T-helper 2 cell (primary cell): ENCODE data around the gene PACS2.
A peak's percentile ranks its signal among the peaks of the same experiment; 100 is the strongest.
"Not testable (repeated sequence)": the region's sequence is repeated elsewhere in the genome, so short reads cannot be mapped to it uniquely, and the experiment has no call there.

Experiments
- DNase-seq, 5 experiments: peaks; one replicate each; pipeline versions ENCODE4 v3.0.0 to v3.0.0-alpha.2; 2012 to 2022

Gene PACS2

GRCh38 chr14:105351920-105352851 is 37.6 kb downstream of the PACS2 start:
- DNase-seq = peak; percentile 53 to 85 (median 71)

GRCh38 chr14:105353136-105353535 is 38.6 kb downstream of the PACS2 start:
- DNase-seq = no peak

DNA sequence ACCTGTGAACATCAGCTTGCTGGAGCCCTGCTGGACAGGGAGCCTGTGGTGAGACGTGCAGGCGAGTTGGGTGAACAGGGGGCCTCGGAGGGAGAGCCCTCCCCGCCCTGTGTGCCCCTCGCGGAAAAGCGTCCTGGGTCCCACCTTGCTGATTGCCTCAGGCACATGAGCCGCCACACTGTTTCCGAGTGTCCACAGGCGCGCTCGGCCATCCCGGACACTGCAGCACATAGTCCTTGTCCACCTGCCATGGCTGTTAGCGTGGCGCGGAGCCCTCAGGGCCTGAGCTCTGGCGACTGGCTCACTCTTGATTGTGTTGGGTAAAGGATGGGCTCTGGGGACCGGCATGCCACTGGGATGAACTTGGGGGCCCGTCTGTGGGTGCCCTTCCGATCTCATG is 40.0 kb downstream of the PACS2 start:
- DNase-seq = no peak

DNA sequence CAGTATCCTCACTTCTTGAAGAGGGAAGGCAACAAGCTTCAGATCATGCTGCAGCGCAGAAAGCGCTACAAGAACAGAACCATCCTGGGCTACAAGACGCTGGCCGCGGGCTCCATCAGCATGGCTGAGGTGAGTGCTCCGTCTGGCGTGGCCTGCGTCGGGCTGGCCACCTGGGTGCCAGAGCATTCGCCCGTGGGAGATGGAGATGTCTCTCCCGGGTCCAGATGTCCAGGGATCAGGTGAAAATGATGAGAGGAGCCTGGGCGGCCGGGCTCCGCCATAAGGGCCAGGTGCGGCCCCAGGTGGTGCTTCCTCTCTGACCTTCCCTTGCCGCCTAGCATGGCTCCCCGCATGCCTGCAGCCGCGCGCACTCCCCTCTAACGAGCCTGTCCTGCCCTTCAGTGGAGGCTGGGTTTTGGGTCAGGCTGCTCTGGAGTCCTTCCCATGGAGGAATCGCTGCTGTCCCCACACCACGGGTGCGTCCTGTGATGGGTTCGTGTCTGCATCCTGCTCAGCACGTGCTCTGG is 40.6 kb downstream of the PACS2 start:
- no peak for DNase-seq

- DNase-seq = no peak
Measured at GRCh38 chr14:105355850-105356604, 41.5 kb downstream of the PACS2 start.

DNA sequence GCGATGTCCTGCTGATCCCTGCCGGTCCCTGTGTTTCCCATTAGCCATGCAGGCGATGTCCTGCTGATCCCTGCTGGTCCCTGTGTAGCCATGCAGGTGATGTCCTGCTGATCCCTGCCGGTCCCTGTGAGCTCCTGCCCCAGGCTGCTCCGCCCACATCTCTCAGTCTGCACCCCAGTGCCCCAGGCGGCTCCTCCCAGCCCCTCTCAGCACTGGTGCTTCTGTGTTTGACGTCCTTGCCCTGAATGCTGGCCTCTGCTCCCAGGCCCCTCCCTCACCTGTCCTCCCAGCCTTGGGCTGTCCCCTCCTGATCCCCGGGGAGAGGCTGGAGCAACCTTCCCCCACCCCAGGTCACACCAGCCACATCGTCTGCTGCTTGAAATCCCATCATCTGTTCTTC is 42.4 kb downstream of the PACS2 start:
- no peak for DNase-seq

- DNase-seq = no peak
Measured at GRCh38 chr14:105357626-105358025, 43.1 kb downstream of the PACS2 start.

GRCh38 chr14:105358140-105358846 is 43.7 kb downstream of the PACS2 start:
- DNase-seq = no peak

DNA sequence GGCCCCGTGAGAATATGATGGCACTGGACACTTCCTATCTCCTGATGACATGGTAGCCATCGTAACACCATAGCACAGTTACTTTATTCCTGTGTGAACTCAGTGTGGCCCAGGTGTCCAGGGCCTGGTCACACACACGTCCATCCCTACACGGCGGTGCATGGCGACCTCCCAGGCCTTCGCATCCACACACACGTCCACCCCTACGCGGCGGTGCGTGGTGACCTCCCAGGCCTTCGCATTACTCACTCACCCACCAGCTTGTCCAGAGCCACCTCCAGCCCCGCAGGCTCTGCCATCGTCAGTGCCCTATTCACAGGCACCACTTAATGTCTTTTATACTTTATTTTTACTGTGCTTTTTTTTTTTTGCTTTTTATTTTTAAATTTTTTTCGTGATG is 44.4 kb downstream of the PACS2 start:
- no peak for DNase-seq

DNA sequence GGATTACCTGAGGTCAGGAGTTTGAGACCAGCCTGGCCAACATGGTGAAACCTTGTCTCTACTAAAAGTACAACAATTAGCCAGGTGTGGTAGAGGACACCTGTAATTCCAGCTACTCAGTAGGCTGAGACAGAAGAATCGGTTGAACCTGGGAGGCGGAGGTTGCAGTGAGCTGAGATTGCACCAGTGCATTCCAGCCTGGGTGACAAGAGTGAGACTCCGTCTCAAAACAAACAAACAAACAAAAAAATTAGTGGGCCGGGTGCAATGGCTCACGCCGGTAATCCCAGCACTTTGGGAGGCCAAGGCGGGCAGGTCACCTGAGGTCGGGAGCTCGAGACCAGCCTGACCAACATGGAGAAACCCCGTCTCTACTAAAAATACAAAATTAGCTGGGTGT is 46.9 kb downstream of the PACS2 start:
- DNase-seq = not testable (repeated sequence)

- DNase-seq = peak in 3 of 5 experiments; percentile 37 to 54 (median 51)
Measured at GRCh38 chr14:105363847-105364708, 49.5 kb downstream of the PACS2 start.

GRCh38 chr14:105365101-105365500 is 50.6 kb downstream of the PACS2 start:
- no peak for DNase-seq

DNA sequence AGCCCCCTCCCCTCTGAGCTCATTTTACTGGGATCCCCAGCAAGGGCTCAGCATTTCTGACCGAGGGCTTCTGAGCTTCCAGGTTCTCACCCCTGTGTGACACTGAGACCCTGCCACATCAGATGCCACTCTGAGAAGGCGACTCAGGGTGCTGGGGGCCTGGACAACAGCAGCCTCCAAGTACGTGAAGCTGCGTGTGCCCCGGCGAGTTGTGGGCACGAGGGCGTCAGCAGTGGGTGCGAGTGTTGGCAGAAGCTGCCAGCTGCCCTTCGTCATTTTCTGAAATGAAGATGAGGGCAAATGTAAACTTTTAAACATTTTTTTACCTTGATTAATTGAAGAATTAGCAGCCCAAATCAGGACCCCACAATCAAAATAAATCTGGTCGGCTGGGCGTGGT is 51.1 kb downstream of the PACS2 start:
- no peak for DNase-seq

GRCh38 chr14:105366386-105367074 is 52.0 kb downstream of the PACS2 start:
- no peak for DNase-seq

DNA sequence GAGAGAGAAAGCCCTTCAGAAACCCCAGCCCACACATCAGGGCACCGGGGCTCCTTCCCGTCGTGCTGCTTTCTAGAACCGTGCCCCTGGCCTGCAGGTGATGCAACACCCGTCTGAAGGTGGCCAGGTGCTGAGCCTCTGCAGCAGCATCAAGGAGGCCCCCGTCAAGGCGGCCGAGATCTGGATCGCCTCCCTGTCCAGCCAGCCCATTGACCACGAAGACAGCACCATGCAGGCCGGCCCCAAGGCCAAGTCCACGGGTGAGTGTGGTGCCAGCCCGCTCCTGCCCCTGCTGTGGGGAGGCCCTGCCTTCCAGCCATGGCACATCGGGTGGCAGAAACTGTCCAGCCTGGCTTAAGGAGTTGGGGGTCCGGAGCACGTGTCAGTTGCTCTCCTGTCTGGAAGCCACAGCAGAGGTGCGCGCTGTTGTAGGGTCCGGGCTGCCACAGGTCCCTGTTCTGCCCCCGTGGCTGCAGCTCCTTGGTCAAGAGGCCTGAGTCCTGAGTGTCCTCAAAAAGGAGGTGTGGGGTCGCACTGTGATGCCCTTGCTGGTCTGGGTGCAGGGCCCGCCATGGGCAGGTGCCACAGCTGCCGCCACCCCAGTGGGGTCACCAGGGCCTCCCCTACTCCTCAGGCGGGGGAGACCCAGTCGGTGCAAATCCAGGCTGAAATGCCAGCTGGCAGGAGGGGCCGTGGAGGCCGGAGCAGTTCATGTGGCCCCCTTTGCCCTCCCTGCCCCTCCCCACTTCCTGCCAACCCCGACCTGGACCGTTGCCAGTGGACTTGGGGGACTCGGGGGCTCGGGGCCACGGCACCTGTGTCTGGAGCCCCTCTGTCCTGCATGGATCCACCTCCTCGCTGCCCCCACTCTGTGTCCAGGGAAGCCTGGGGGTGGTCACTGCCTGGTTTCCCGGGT is 52.8 kb downstream of the PACS2 start:
- DNase-seq = no peak

DNA sequence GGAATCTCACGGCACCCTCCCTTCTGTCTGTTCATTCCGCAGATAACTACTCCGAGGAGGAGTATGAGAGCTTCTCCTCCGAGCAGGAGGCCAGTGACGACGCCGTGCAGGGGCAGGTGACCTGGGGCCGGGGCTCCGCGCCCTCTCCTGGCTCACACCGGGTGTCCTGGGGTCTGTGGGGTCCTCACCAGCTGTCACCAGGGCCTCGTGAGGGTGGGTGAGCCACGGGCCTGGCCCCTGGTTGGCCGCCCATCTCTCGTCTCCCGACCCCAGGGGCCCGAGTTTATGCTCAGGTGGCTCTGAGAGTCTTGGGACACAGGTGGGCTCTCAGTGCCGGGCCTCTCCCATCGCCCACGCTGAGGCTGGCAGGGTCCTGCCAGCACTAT is 53.5 kb downstream of the PACS2 start:
- DNase-seq = no peak

GRCh38 chr14:105368426-105368825 is 53.9 kb downstream of the PACS2 start:
- no peak for DNase-seq

DNA sequence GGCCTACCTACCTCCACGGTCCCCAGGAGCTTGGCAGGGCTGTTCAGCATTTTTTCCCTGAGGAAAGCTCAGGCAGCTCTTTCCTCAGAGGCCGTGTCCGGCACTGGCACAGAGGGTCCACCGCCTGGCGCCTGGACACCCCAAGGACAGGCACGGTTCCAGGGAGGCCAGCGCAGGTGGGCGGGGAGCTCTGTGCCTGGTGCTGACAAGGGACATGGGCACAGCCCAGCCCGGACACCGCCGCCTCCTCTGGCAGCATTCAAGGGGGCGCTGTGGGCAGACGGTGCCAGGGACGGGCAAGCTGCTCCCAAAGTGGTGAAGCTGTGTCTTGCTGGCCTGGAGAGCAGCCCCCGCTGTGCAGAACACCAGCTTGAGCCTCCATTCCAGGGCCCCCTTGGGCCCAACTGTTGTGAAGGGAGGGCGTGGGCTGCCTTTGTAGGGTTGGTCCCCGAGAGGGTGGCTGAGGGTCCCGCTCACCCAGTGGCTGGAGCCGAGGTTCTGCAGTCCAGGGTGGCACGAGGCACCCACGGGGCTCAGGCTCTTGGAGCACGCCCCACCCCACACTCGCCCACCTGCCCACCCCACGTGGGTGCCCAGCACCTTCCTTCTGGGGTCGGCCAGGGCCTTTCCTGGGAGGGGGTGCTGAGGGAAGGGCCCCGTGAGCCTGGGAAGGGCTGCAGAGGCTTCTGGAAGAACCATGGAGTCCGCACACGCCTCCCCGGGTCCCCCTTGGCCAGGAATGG is 54.5 kb downstream of the PACS2 start:
- DNase-seq = no peak

- no peak for DNase-seq
Measured at GRCh38 chr14:105369653-105370040, 55.1 kb downstream of the PACS2 start.

GRCh38 chr14:105374389-105374788 is 59.8 kb downstream of the PACS2 start:
- no peak for DNase-seq
